ENCODE measurements around the gene PRICKLE1.

PRICKLE1 gene

GRCh38 chr12:42588524-42589464 lies 752 bp downstream of the PRICKLE1 start:
- DNase-seq (ENCODE audit: low read depth in 2 of 3, low spot score in 1 of 3), result no peak

DNA sequence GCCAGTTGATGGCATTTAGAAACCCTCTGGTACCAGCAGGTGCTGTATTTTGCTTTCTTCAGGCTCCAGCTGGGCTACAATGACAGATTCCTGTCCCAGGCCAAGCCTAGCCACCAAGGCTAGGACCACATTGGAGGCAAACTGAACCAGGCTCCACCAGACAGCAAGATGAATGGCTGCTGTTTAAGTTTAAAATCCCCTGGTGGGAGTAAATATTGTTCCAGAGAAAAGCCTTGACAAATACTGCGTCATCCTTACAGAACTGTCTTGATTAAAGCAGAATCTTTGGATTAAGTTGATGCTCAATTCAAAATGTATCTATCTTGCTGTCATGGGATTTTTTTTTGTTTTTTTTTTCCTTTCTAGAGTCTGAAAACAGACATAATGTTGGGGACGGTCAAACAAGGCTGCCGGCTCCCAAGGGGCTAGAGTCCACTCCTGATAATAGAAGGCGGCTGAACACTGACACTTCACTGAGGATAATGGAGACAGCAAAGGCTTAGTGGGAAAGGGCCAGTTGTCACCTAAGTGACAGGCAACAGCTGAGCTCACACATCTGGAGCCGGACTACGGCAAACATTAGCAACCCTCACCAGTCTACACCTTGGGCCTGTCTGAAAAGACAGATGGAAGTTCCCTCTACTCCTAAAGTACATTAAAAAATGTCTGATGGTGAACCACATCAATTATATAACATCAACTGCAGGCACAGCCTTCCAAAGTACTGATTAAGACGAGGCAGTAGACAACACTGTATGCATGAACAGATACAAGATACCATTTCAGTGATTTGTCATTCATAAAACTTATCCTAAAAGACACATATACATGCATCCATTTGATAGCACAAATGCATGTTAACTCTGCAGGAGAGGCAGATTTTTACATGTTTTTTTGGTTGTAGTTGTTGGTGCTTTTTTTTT lies 1.7 kb downstream of the PRICKLE1 start:
- DNase-seq (ENCODE audit: low read depth in 2 of 3, low spot score in 1 of 3), result no peak

- no peak for DNase-seq (ENCODE audit: low read depth in 2 of 3, low spot score in 1 of 3)
Observed at GRCh38 chr12:42586268-42586667, 3.3 kb downstream of the PRICKLE1 start.

DNA sequence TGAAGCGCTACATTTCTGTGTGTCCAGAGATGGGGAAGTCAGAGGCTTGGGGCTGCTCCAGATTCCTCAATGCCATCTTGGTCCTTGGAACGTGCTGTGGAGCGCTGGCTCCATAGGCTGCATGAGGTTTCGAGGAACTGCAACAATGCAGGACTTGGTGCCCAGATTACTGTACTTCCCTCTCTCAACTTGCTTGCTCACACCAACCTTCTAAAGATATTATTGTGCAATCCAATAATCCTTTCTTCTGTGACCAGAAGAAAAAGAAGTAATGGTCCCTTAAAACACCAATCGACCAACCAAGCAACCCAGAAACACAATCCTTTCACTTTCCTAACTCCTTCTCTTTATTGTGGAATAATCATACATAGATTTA lies 3.7 kb downstream of the PRICKLE1 start:
- DNase-seq (ENCODE audit: low read depth in 2 of 3, low spot score in 1 of 3), result no peak

GRCh38 chr12:42585154-42585840 lies 4.2 kb downstream of the PRICKLE1 start:
- no peak for DNase-seq (ENCODE audit: low read depth in 2 of 3, low spot score in 1 of 3)

GRCh38 chr12:42584651-42585111 lies 4.9 kb downstream of the PRICKLE1 start:
- DNase-seq (ENCODE audit: low read depth in 2 of 3, low spot score in 1 of 3), result no peak

GRCh38 chr12:42583016-42583415 lies 6.5 kb downstream of the PRICKLE1 start:
- DNase-seq (ENCODE audit: low read depth in 2 of 3, low spot score in 1 of 3), result no peak

DNA sequence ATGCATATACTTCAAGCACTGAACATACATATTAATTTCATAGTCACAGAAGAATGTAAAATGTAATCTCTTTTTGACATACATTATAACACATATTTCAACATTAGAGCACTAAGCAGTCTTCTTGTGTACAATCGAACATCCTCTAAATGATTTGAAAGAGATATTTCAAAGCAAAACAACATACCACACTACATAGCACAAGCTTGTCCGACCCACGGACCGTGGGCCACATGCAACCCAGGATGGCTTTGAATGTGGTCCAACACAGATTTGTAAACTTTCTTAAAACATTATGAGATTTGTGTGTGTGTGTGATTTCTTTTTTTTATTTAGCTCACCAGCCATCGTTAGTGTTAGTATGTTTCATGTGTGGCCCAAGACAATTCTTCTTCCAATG lies 7.0 kb downstream of the PRICKLE1 start:
- DNase-seq (ENCODE audit: low read depth in 2 of 3, low spot score in 1 of 3), result no peak

GRCh38 chr12:42582050-42582449 lies 7.5 kb downstream of the PRICKLE1 start:
- no peak for DNase-seq (ENCODE audit: low read depth in 2 of 3, low spot score in 1 of 3)

DNA sequence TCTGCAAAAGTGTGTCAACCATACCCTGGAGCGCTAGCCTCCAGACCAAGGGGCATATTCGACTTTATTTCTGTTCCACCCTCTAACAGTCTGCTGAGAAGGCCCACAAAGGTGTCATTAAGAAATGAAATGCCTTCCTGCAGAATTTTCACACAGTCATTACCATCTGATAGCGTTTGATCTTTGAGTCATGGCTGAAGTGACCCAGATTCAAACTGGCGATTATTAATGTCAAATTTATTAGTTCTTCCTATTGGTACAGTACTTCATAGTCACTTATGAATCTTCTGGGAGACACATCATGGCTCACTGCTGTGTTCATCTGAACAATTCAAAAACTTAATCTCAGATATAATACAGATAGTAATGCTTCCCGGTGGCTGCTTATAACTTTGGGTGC lies 13.2 kb downstream of the PRICKLE1 start:
- no peak for DNase-seq (ENCODE audit: low read depth in 2 of 3, low spot score in 1 of 3)

- no peak for DNase-seq (ENCODE audit: low read depth in 2 of 3, low spot score in 1 of 3)
Observed at GRCh38 chr12:42575717-42576116, 13.8 kb downstream of the PRICKLE1 start.

GRCh38 chr12:42574851-42575266 lies 14.7 kb downstream of the PRICKLE1 start:
- DNase-seq (ENCODE audit: low read depth in 2 of 3, low spot score in 1 of 3), result no peak

- DNase-seq (ENCODE audit: low read depth in 2 of 3, low spot score in 1 of 3), result no peak
Observed at GRCh38 chr12:42571327-42572009, 18.1 kb downstream of the PRICKLE1 start.

DNA sequence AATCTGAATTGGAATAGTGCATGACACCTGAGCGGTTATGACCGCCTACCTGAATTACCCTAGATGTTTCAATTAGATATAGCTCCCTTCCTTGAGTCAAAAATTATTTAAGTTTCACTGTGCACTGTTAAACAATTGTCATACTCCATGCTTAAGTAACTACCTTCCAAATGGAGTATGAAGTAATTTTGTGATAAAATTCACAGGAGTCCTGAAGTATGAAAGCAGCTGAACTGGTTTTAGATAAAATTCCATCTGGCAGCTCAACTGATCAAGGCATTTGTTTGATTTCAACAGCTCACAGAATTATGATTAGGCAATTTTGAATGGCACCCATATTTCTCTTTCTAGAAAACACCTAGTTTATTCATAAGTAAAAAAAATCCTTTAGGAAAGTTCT lies 19.5 kb downstream of the PRICKLE1 start:
- no peak for DNase-seq (ENCODE audit: low read depth in 2 of 3, low spot score in 1 of 3)

DNA sequence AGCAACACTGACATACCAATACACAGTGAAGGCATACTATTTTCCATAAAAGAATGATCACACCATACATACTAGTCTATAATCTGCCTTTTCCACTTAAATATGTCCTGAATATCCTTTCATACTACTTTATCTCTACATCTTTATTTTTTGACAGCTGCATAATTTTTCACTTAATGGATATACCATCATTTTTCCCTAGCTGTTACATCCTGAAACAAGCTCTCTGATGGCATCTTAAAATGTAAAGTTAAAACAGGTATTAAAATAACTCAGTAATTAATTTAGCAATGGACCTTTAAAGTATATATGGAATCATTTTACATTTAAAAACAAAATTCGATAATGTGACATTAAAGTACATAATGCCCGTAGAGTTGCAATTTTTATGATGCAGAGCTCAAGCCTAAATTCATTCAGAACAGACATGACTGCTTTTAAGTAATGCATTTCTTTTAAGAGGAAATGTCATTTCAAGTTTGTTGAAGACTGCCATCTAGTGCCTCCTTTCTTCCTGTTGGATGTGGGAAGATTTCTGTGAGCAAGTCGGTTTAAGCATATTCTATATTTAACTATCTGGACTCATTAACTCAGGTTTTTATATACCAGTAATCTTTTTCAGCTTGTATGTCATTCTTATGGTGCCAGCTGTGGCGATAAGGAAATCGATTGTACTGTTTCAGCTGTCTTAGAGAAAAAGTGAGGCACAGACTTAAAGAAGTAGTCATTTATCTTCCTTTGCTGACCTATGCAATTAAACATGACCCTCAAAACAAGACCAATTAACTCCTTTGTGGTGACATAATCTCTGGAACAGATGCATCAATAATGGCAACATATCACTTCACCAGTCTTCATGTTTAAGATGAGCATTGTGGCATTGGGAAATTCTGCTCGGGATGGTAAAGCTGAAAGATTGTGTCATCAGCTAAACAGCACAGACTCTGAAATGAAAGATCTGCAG lies 20.3 kb downstream of the PRICKLE1 start:
- no peak for DNase-seq (ENCODE audit: low read depth in 2 of 3, low spot score in 1 of 3)

GRCh38 chr12:42565633-42566032 lies 23.9 kb downstream of the PRICKLE1 start:
- no peak for DNase-seq (ENCODE audit: low read depth in 2 of 3, low spot score in 1 of 3)

- no peak for DNase-seq (ENCODE audit: low read depth in 2 of 3, low spot score in 1 of 3)
Observed at GRCh38 chr12:42564996-42565395, 24.6 kb downstream of the PRICKLE1 start.

- no peak for DNase-seq (ENCODE audit: low read depth in 2 of 3, low spot score in 1 of 3)
Observed at GRCh38 chr12:42564556-42564955, 25.0 kb downstream of the PRICKLE1 start.

- no peak for DNase-seq (ENCODE audit: low read depth in 2 of 3, low spot score in 1 of 3)
Observed at GRCh38 chr12:42560977-42561376, 28.6 kb downstream of the PRICKLE1 start.

Measured in stimulated activated CD4-positive, alpha-beta T cell treated with anti-CD3 and anti-CD28 coated beads, Interleukin-12 subunit alpha, Interleukin-12 subunit beta, amount 100 ng/mL, for 48 hours (primary cell).